ENCODE data around the gene NPR2. TPM values are rescaled to one million over a fixed set of nuclear protein-coding genes. Genes with fewer than 3 reads are reported as not detected.

The NPR2 gene
- total RNA-seq, 1 donor from 2014 or later = 10.4 TPM

- DNase-seq (ENCODE audit: low spot score) = no peak
- Mint-ChIP-seq H3K4me1 (ENCODE audit: low read depth) (peaks cover 25% of the 10 kb centered on the region), H3K36me3 (ENCODE audit: low read depth) (peaks cover 13% of the 10 kb centered on the region), H3K9me3 (no peaks in the 10 kb centered on the region), H3K27ac (peak overlapping the region; percentile 10), H3K27me3 (ENCODE audit: low read depth) (no peaks in the 10 kb centered on the region), H3K4me3 (ENCODE audit: low read depth) (no peak overlapping the region)
- intact Hi-C loops (cut with micrococcal nuclease) = no loop called here
These were observed 2.1 kb downstream of the NPR2 start for GRCh38 chr9:35793461-35793860.

DNA sequence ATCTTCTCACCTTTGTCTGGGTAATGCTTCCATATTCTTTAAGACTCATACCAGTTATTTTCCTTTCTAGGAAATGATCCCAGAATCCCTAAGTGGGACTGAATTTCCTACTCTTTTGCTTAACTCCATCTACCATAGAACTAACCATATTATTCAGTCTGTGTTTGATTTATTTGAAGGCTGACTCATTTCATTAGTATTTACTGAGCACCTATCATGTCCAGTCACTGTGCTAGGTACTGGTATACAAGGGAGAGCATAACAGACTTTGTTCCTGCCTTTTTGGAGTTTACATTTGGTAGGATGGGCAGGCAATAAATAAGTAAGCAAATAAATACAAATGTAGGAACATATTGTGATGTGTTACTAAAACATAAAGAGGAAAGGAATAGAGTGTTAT is 4.3 kb downstream of the NPR2 start:
- no peaks in the 10 kb centered on the region for H3K27me3 Mint-ChIP-seq (ENCODE audit: low read depth)
- DNase-seq (ENCODE audit: low spot score) = no peak
- H3K4me1 Mint-ChIP-seq (ENCODE audit: low read depth) = peaks cover 31% of the 10 kb centered on the region
- no peaks in the 10 kb centered on the region for H3K9me3 Mint-ChIP-seq
- no peak overlapping the region for H3K27ac Mint-ChIP-seq
- intact Hi-C loops (cut with micrococcal nuclease) = no loop called here
- H3K36me3 Mint-ChIP-seq (ENCODE audit: low read depth) = peaks cover 17% of the 10 kb centered on the region
- no peak overlapping the region for H3K4me3 Mint-ChIP-seq (ENCODE audit: low read depth)

GRCh38 chr9:35797311-35798109 is 6.1 kb downstream of the NPR2 start:
- no peak overlapping the region for H3K27ac Mint-ChIP-seq
- no peak overlapping the region for H3K4me3 Mint-ChIP-seq (ENCODE audit: low read depth)

GRCh38 chr9:35798658-35799374 is 7.4 kb downstream of the NPR2 start:
- H3K36me3 Mint-ChIP-seq (ENCODE audit: low read depth) = peaks cover 36% of the 10 kb centered on the region
- H3K27ac Mint-ChIP-seq = peak overlapping the region; percentile 56
- intact Hi-C loops (cut with micrococcal nuclease) = no loop called here
- H3K4me3 Mint-ChIP-seq (ENCODE audit: low read depth) = no peak overlapping the region
- H3K9me3 Mint-ChIP-seq = no peaks in the 10 kb centered on the region
- no peak for DNase-seq (ENCODE audit: low spot score)
- peaks cover 29% of the 10 kb centered on the region for H3K4me1 Mint-ChIP-seq (ENCODE audit: low read depth)
- H3K27me3 Mint-ChIP-seq (ENCODE audit: low read depth) = no peaks in the 10 kb centered on the region

More at GRCh38 chr9:35797311-35798109, 6.1 kb downstream of the NPR2 start:
- Mint-ChIP-seq H3K27me3 (ENCODE audit: low read depth) (no peaks in the 10 kb centered on the region), H3K4me1 (ENCODE audit: low read depth) (peaks cover 31% of the 10 kb centered on the region), H3K9me3 (no peaks in the 10 kb centered on the region), H3K36me3 (ENCODE audit: low read depth) (peaks cover 32% of the 10 kb centered on the region)
- intact Hi-C loops (cut with micrococcal nuclease) = no loop called here
- DNase-seq (ENCODE audit: low spot score) = no peak

DNA sequence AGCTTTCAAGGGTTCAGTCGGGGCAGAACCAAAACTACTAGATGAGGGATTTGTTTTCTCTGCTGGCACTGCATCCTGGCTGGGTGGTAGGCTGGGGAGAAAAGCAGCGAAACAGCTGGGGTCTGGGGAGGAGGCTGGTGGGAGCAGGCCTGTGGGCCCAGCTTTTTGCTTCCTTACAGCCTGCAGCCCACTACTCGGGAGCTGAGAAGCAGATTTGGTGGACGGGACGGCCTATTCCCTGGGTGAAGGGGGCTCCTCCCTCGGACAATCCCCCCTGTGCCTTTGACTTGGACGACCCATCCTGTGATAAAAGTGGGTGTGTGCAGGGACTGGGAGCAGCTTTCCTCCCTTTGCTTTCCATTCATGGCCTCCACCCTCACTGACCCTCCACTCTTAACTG is 9.1 kb downstream of the NPR2 start:
- H3K27ac Mint-ChIP-seq = no peak overlapping the region
- peaks cover 21% of the 10 kb centered on the region for H3K4me1 Mint-ChIP-seq (ENCODE audit: low read depth)
- intact Hi-C loops (cut with micrococcal nuclease) = no loop called here
- no peak for DNase-seq (ENCODE audit: low spot score)
- H3K9me3 Mint-ChIP-seq = no peaks in the 10 kb centered on the region
- no peak overlapping the region for H3K4me3 Mint-ChIP-seq (ENCODE audit: low read depth)
- H3K36me3 Mint-ChIP-seq (ENCODE audit: low read depth) = peaks cover 42% of the 10 kb centered on the region
- no peaks in the 10 kb centered on the region for H3K27me3 Mint-ChIP-seq (ENCODE audit: low read depth)

- DNase-seq (ENCODE audit: low spot score) = no peak
- Mint-ChIP-seq H3K9me3 (no peaks in the 10 kb centered on the region), H3K27me3 (ENCODE audit: low read depth) (no peaks in the 10 kb centered on the region), H3K4me3 (ENCODE audit: low read depth) (no peak overlapping the region), H3K4me1 (ENCODE audit: low read depth) (peaks cover 18% of the 10 kb centered on the region), H3K36me3 (ENCODE audit: low read depth) (peaks cover 49% of the 10 kb centered on the region), H3K27ac (no peak overlapping the region)
- intact Hi-C loops (cut with micrococcal nuclease) = no loop called here
These were observed 10.1 kb downstream of the NPR2 start for GRCh38 chr9:35801328-35802128.

DNA sequence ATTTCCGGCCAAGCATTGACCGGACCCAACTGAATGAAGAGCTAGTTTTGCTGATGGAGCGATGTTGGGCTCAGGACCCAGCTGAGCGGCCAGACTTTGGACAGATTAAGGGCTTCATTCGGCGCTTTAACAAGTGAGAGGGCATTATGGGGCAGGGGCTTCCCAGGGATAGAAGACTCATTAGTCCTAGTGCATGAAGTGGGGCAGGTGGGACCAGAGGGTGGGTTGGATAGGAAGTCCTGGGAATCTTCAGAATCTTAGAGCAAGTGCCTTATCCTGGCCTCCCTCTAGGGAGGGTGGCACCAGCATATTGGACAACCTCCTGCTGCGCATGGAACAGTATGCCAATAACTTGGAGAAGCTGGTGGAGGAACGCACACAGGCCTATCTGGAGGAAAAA is 14.7 kb downstream of the NPR2 start:
- no peaks in the 10 kb centered on the region for H3K27me3 Mint-ChIP-seq (ENCODE audit: low read depth)
- H3K36me3 Mint-ChIP-seq (ENCODE audit: low read depth) = peaks cover 44% of the 10 kb centered on the region
- intact Hi-C loops (cut with micrococcal nuclease) = no loop called here

DNA sequence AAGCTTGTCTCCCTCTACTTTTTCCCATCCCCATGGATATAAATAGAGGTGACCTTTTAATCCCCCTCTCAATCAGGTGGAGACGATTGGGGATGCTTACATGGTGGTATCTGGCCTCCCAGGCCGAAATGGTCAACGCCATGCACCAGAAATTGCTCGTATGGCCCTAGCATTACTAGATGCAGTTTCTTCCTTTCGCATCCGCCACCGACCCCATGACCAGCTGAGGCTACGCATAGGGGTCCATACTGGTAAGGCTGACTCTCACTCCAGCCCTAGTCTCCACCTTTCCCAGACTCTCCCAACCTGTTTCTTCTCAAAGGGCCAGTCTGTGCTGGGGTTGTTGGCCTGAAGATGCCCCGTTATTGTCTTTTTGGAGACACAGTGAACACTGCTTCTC is 17.0 kb downstream of the NPR2 start:
- H3K27ac Mint-ChIP-seq = no peak overlapping the region
- H3K36me3 Mint-ChIP-seq (ENCODE audit: low read depth) = peaks cover 36% of the 10 kb centered on the region
- H3K27me3 Mint-ChIP-seq (ENCODE audit: low read depth) = no peaks in the 10 kb centered on the region
- intact Hi-C loops (cut with micrococcal nuclease) = no loop called here
- no peaks in the 10 kb centered on the region for H3K9me3 Mint-ChIP-seq
- H3K4me1 Mint-ChIP-seq (ENCODE audit: low read depth) = peaks cover 20% of the 10 kb centered on the region
- DNase-seq (ENCODE audit: low spot score) = no peak
- H3K4me3 Mint-ChIP-seq (ENCODE audit: low read depth) = no peak overlapping the region

More for the DNA sequence above, 14.7 kb downstream of the NPR2 start:
- no peak for DNase-seq (ENCODE audit: low spot score)
- Mint-ChIP-seq H3K4me1 (ENCODE audit: low read depth) (peaks cover under 1% of the 10 kb centered on the region), H3K27ac (no peak overlapping the region), H3K4me3 (ENCODE audit: low read depth) (no peak overlapping the region), H3K9me3 (no peaks in the 10 kb centered on the region)

GRCh38 chr9:35810122-35810521 is 18.7 kb downstream of the NPR2 start:
- no peak for DNase-seq (ENCODE audit: low spot score)
- H3K27ac Mint-ChIP-seq = no peak overlapping the region
- intact Hi-C loops (cut with micrococcal nuclease) = loop anchor here (5.0 to 10.0 kb wide), 4 partner anchors 205 to 1433 kb away; partner anchors contain the start of genes ATOSB, FANCG, MYORG and TESK1
- H3K27me3 Mint-ChIP-seq (ENCODE audit: low read depth) = no peaks in the 10 kb centered on the region
- H3K36me3 Mint-ChIP-seq (ENCODE audit: low read depth) = peaks cover 36% of the 10 kb centered on the region
- H3K4me3 Mint-ChIP-seq (ENCODE audit: low read depth) = no peak overlapping the region
- no peaks in the 10 kb centered on the region for H3K9me3 Mint-ChIP-seq
- peaks cover 28% of the 10 kb centered on the region for H3K4me1 Mint-ChIP-seq (ENCODE audit: low read depth)

DNA sequence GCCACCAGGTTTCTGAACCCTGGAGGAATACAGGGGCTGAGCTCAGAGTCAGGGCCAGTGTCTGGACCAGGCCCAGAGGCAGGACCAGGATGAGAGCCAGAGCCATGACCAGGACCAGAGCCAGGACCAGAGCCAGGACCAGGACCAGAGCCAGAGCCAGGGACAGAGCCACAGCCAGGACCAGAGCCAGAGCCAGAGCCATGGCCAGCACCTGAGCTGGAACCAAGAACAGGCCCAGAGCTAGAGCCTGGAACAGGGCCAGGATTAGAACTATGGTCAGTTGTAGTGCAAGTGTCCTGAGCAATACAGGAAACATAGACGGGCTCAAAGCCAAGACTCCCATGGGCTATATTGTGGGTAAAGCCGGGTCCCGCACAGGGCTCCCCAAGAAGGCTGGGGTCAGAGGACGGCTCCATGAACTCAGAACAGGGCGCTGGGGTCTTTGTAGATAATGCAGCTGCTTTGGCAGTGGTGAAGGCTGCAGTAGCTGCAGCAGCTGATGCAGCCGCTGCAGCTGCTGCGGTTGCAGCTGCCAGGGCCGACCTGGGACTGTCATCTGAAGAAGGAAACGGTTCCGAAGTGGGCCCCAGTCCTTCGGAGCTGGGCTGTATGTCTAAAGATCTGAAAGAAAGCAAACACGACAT is 20.1 kb downstream of the NPR2 start:
- Mint-ChIP-seq H3K36me3 (ENCODE audit: low read depth) (peaks cover 27% of the 10 kb centered on the region), H3K9me3 (no peaks in the 10 kb centered on the region), H3K4me1 (ENCODE audit: low read depth) (peaks cover 31% of the 10 kb centered on the region), H3K27ac (peak overlapping the region; percentile 91), H3K27me3 (ENCODE audit: low read depth) (no peaks in the 10 kb centered on the region), H3K4me3 (ENCODE audit: low read depth) (peak overlapping the region; percentile 77)
- no peak for DNase-seq (ENCODE audit: low spot score)
- intact Hi-C loops (cut with micrococcal nuclease) = loop anchor here (5.0 to 10.0 kb wide), 4 partner anchors 207 to 1434 kb away; partner anchors contain the start of genes ATOSB, FANCG, MYORG and TESK1

DNA sequence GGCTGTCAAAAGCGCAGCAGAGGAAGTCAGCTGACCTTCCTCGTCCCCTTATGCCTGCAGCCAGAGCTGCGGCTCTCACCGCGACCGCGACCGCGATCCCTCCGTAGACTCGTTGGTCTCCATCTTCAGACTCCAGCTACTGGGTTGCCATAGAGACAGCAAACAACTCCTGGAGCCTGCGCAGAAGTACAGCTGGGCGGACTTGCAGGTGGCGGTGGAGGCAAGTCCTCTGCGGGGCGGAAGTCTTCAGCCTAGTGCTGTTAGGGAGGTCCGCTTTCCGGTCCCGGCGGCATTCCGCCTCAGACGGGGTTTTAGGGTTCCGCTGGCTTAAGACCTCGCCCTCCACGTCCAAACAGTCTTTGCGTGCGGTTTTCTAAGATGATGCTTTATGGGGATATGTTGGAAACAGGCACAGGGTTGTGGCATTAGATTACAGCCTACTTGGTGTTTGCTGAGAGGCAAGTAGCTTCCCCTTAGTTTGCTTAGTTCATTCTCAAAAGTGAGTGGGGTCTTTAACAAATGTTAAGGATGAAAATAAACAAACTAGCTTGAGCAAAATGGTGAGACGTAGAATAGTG is 20.7 kb downstream of the NPR2 start, which contains the start of gene SPAG8:
Gene SPAG8 (minus strand): TSS at position 238 of the 578 bp plus-strand sequence. CDS start 115 bp downstream, at position 123.
- no peaks in the 10 kb centered on the region for H3K27me3 Mint-ChIP-seq (ENCODE audit: low read depth)
- H3K36me3 Mint-ChIP-seq (ENCODE audit: low read depth) = peaks cover 22% of the 10 kb centered on the region
- intact Hi-C loops (cut with micrococcal nuclease) = loop anchor here (5.0 to 10.0 kb wide), 4 partner anchors 207 to 1435 kb away; partner anchors contain the start of genes ATOSB, FANCG, MYORG and TESK1
- no peaks in the 10 kb centered on the region for H3K9me3 Mint-ChIP-seq
- peak within 1 kb of the TSS; percentile 77 for H3K4me3 Mint-ChIP-seq (ENCODE audit: low read depth)
- H3K27ac Mint-ChIP-seq = peak within 1 kb of the TSS; percentile 91
- peak; percentile 96 for DNase-seq (ENCODE audit: low spot score)
- peaks cover 31% of the 10 kb centered on the region for H3K4me1 Mint-ChIP-seq (ENCODE audit: low read depth)
